SK-N-MC (cell line): Measurements from ENCODE around the gene STX8.

Source experiments
- EZH2 ChIP-seq: fragments of 200-600 bp; sonication (generic); IDR thresholded peaks from one replicate; pipeline ENCODE4 v1.6.1; 2017; ENCODE audit warnings: antibody characterized with exemption
- FOXP2 ChIP-seq: optimal IDR thresholded peaks from 2 replicates; pipeline ENCODE3; 2011; ENCODE audit warnings: mild to moderate bottlenecking, moderate library complexity; ENCODE audit not compliant: insufficient read depth; ENCODE audit errors: extremely low read length, control extremely low read depth
- POLR2AphosphoS5 ChIP-seq: IDR thresholded peaks from 2 replicates; pipeline ENCODE4 v1.6.1; 2012; ENCODE audit warnings: mild to moderate bottlenecking, low read depth, low read length, borderline replicate concordance

GRCh38 chr17:9204637-9205329 lies 370.8 kb downstream of the STX8 start:
- TF ChIP-seq POLR2AphosphoS5 (no peak), EZH2 (no peak), FOXP2 (no peak)
